Measurements from ENCODE around the gene L3MBTL2.

- TF ChIP-seq CTCF (IDR thresholded peaks at IDR 0.05) (no peak), ZFX (IDR thresholded peaks at IDR 0.05; ENCODE audit: borderline replicate concordance) (no peak)
Measured at GRCh38 chr22:41204066-41204465, 1.0 kb upstream of the L3MBTL2 start.

Measured in 22Rv1 (cell line).